DMS153 treated with DMSO at 0.1 percent for 48 hours (cell line): Measurements from ENCODE around the gene LOXHD1.

Source experiments
- DNase-seq: peaks from one replicate; lab custom pipeline; 2025; ENCODE audit not compliant: unreplicated experiment; lab: John Stamatoyannopoulos, UW

LOXHD1 gene

GRCh38 chr18:46581648-46582047, 75.4 kb downstream of the LOXHD1 start:
- DNase-seq, result no peak

- no peak for DNase-seq
These were observed 78.0 kb downstream of the LOXHD1 start for GRCh38 chr18:46578987-46579386.

DNA sequence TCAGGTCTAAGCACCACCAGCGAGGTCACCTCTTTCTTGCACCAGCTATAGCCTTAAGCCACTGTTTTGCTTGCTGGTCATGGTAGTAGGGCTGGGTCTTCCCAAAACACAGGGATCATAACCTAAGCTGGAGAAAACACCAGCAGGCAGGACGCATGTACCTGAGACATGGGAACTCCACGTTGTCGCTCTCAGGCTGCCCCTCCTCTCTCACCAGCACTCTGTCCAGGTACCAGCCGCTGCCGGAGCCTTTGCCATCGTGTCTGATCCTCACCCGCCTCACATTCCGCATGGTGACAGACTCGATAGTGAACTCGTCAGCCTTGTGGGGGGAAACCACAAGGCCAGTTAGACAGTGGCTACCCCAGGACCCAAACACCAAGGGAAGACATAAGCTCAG, 79.5 kb downstream of the LOXHD1 start:
- DNase-seq, result no peak

DNA sequence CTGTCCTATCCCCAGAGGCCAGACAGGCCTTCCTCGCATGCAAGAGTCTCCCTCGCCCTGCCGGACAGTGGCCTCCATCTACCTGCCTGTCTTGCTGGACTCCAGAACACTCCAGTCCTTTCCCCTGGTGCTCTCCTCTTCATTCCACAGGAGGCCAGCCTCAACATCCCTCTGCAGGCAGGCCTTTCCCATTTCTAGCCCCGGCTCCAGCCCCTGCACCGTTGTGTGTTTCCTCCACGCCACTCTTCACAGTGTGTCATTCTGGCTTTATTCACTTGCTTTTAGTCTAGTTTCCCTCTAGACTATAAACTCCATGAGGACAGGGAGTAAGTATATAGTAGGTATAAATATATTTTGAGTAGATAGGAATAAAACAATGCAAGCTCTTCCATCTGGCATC, 81.2 kb downstream of the LOXHD1 start:
- DNase-seq, result no peak

- no peak for DNase-seq
These were observed 82.3 kb downstream of the LOXHD1 start for GRCh38 chr18:46574743-46575115.

DNA sequence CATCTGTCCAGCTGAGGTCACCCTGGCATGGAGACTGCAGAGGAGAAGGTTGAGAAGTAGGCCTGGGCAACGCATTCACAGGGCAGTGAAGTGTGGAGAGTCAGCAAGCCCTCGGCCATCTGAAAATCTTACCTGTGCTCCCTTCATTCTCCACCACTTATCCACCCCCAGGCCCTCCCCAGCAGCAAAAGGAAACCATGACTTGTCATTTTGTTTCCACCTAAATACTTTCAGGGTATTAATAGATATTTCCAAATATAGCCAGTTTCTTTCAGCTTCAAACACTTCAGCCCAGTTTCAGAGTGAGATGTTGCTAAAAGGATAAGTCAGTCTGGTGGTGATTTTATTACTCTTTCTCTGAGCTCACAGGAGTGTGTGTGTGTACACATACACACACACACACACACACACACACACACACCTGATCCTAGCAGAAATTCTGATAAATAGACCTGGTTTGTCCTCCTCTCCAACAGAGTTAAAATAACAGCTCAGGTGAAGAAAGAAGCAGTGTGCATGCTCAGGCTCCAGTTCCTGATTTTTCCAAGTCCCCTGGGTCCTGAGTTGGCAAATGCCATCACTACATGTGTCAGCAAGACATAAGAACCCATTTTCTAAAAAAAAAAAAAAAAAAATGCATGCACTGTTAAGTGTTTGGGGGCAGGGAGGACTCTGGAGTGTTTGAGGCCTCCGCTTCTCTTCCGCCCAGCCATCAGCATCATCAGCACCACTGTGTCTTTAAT, 82.8 kb downstream of the LOXHD1 start:
- no peak for DNase-seq

GRCh38 chr18:46573156-46573555, 83.9 kb downstream of the LOXHD1 start:
- no peak for DNase-seq

- no peak for DNase-seq
These were observed 85.3 kb downstream of the LOXHD1 start for GRCh38 chr18:46571756-46572155.

GRCh38 chr18:46570666-46571065, 86.4 kb downstream of the LOXHD1 start:
- DNase-seq, result no peak

GRCh38 chr18:46570134-46570533, 86.9 kb downstream of the LOXHD1 start:
- DNase-seq, result no peak

DNA sequence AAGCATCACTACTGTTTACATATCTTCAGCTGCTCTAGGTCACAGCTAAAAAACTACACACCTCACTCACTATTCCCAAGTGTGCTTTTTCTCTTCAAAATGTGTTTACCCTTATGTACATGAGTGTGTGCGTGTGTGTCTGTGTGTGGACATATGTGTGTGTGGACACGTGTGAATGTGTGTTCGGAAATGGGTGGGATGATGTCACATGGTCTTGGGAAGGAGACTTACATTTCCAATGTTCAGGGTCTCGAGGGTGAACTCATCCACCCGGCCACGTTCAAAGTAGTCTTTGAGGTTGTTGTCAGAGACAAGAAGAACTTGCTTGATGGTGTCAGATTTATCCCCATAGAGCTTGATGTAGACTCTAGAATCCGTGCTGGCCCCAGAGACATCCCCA, 87.8 kb downstream of the LOXHD1 start:
- no peak for DNase-seq

GRCh38 chr18:46567196-46567595, 89.8 kb downstream of the LOXHD1 start:
- no peak for DNase-seq

DNA sequence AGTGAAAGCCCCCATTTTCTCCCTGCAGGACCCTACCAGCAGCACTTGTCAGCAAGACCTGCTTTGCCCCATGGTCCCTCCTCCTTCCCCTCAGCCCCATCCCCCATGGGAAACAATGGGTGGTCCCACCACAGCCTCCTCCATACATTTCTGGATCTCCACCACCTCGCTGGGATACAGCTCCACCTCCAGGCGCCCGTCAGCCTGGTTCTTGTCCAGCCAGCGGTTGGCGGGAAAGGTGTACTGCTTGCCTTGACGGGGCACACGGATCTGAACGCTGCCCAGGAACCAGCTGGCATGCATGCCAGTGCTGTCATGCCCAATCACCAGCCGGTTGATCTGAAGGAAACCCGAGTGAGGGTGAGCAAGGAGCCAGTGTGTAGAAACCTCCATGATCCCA, 90.9 kb downstream of the LOXHD1 start:
- DNase-seq, result no peak

GRCh38 chr18:46565256-46565655, 91.8 kb downstream of the LOXHD1 start:
- DNase-seq, result no peak

- no peak for DNase-seq
These were observed 93.7 kb downstream of the LOXHD1 start for GRCh38 chr18:46563317-46563716.

- no peak for DNase-seq
These were observed 94.3 kb downstream of the LOXHD1 start for GRCh38 chr18:46562674-46563192.

GRCh38 chr18:46560671-46561045, 96.4 kb downstream of the LOXHD1 start:
- DNase-seq, result no peak

DNA sequence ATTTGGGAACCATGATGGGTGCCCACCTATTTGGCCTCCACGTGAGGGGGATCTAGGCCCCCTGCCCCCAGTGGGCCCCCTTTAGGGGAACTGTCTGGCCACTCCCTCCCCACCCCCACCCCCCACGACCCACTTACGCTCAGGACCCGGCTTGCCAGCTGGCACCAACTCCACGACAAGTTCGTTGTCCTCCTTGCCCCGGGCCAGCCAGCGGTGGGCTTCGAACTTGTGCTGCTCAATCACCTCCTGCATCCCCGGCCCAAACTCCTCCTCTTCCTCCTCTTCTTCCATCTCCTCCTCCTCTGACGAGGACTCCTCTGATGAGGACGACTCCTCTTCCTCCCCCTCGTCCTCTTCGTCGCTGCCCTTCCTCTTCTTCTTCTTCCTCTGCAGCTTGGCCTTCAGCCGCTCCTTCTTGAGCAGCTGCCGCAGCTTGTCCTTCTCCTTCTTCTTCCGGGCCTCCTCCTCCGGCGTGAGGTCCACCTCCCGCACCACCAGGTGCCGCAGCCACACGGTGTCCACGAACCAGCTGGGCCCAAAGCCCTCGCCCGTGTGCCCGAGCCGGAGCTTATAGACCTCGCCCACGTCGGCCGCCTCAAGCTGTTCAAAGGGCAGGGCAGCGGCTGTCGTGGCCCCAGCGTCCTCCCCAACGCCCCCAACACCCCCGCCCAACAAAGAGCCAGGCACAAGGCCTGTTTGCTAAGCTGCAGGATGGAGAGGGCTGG, 96.9 kb downstream of the LOXHD1 start:
- DNase-seq, result no peak

- no peak for DNase-seq
These were observed 97.7 kb downstream of the LOXHD1 start for GRCh38 chr18:46559296-46559695.

GRCh38 chr18:46556590-46557206, 100.3 kb downstream of the LOXHD1 start:
- DNase-seq, result no peak

DNA sequence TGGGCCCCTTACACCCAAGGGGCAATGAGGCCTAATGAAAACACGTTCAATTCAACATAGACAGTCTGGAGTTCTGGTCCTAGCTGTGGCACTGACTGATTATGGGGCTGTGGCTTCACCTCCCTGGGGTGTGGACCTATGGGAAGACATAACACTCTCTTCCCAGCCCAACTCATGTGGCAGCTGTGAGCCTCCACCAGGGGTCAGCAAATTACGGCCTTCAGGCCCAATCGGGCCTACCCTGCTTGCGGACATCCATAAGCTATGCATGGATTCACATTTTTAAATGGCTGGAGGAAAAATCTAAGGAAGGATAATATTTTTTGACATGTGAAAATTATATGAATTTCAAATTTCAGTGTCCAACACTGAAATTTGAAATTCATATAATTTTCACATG, 101.3 kb downstream of the LOXHD1 start:
- no peak for DNase-seq

- no peak for DNase-seq
These were observed 101.8 kb downstream of the LOXHD1 start for GRCh38 chr18:46555213-46555612.
